ENCODE results near the gene TMEM106C. TPM values are rescaled to one million over a fixed set of nuclear protein-coding genes. Genes with fewer than 3 reads are reported as not detected.

TMEM106C gene
- total RNA-seq, 3 donors from 2014 or later (not counting 1 experiment from before 2014, with no cell fraction given): 19.1 to 26.2 (median 22.5) TPM

DNA sequence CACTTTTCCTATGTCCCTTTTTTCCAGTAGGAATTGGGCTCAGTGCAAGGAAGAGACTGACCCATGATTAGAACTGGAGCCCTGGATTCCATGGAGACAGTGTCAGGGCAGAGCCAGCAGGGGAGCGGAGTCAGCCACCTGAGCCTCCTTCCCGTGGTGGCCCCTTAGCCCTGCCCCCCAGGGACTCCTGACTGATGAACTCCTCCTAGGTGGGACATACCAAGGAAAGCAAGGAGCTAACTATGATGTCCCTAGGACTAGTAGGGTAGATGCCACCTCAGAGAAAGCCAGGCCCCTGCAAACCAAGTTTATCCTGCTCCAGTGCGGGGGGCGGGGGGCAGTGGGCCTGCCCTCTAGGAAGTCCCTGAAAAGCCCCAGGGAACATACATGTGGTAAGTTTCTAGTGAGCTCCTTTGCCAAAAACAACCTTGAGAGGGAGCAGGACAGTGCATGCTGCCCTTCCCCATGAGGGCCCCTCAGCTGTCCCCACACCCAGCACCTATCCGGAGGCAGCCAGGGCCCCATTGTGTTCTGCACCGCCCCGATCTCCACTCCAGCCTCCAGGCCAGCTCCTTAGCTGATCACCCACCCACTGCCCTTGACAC, 47.1 kb downstream of the TMEM106C start:
- intact Hi-C loops (cut with micrococcal nuclease): no loop called here
- Histone ChIP-seq H3K27me3 (ENCODE audit: control insufficient read depth, insufficient read depth, low read length) (peaks cover 10% of the 10 kb centered on the region), H3K9me3 (ENCODE audit: control insufficient read depth, insufficient read depth, low read length) (no peaks in the 10 kb centered on the region), H3K4me1 (ENCODE audit: control insufficient read depth, insufficient read depth, low read length) (no peaks in the 10 kb centered on the region), H3K36me3 (ENCODE audit: control insufficient read depth, insufficient read depth, low read length) (no peaks in the 10 kb centered on the region), H3K27ac (ENCODE audit: low read length) (no peak overlapping the region), H3K4me3 (ENCODE audit: low read length) (no peak overlapping the region)
- H3K4me3 Mint-ChIP-seq: no peak overlapping the region
- TF ChIP-seq, protein P1, sequence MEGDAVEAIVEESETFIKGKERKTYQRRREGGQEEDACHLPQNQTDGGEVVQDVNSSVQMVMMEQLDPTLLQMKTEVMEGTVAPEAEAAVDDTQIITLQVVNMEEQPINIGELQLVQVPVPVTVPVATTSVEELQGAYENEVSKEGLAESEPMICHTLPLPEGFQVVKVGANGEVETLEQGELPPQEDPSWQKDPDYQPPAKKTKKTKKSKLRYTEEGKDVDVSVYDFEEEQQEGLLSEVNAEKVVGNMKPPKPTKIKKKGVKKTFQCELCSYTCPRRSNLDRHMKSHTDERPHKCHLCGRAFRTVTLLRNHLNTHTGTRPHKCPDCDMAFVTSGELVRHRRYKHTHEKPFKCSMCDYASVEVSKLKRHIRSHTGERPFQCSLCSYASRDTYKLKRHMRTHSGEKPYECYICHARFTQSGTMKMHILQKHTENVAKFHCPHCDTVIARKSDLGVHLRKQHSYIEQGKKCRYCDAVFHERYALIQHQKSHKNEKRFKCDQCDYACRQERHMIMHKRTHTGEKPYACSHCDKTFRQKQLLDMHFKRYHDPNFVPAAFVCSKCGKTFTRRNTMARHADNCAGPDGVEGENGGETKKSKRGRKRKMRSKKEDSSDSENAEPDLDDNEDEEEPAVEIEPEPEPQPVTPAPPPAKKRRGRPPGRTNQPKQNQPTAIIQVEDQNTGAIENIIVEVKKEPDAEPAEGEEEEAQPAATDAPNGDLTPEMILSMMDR (IDR thresholded peaks at IDR 0.05): no peak
- DNase-seq (no peak), ATAC-seq (no peak)
- H3K36me3 Mint-ChIP-seq: no peaks in the 10 kb centered on the region
- H3K27me3 Mint-ChIP-seq (ENCODE audit: low read depth in 2 of 2): peaks cover 39 to 70% of the 10 kb centered on the region in 2 donors
- no peak overlapping the region for H3K27ac Mint-ChIP-seq
- H3K9me3 Mint-ChIP-seq: no peaks in the 10 kb centered on the region
- 83% methylated on average over 7 of the region's 7 CpGs for WGBS (ENCODE audit: insufficient coverage)
- no peaks in the 10 kb centered on the region for H3K4me1 Mint-ChIP-seq

DNA sequence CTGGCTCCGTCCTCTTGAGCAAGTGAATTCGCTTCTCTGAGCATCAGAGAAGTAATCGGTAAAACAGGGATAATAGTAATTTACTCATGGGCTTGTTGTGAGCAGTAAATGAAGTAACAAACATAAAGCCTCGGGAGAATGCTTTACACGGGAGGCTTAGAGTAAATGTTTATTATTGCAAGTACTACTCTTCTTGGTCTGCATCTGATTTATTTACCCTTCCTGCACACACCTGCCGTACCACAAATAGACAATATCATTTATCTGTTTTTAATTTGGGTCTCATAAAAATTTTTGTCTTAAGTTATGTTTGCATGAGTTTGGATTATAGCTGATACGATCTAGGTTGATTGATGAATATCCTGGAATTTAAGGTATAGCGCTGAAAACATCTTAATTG, 48.7 kb downstream of the TMEM106C start:
- no peaks in the 10 kb centered on the region for H3K36me3 Mint-ChIP-seq
- intact Hi-C loops (cut with micrococcal nuclease): no loop called here
- H3K4me1 Mint-ChIP-seq: no peaks in the 10 kb centered on the region
- no peak overlapping the region for H3K27ac ChIP-seq (ENCODE audit: low read length)
- WGBS (ENCODE audit: insufficient coverage): 88% methylated on average over 6 of the region's 8 CpGs
- no peaks in the 10 kb centered on the region for H3K36me3 ChIP-seq (ENCODE audit: control insufficient read depth, insufficient read depth, low read length)
- no peaks in the 10 kb centered on the region for H3K4me1 ChIP-seq (ENCODE audit: control insufficient read depth, insufficient read depth, low read length)
- DNase-seq: no peak
- no peak overlapping the region for H3K4me3 ChIP-seq (ENCODE audit: low read length)
- no peak overlapping the region for H3K27ac Mint-ChIP-seq
- peaks cover 28 to 56% of the 10 kb centered on the region in 2 donors for H3K27me3 Mint-ChIP-seq (ENCODE audit: low read depth in 2 of 2)
- TF ChIP-seq, protein P1 (IDR thresholded peaks at IDR 0.05): no peak
- H3K9me3 Mint-ChIP-seq: no peaks in the 10 kb centered on the region
- H3K9me3 ChIP-seq (ENCODE audit: control insufficient read depth, insufficient read depth, low read length): no peaks in the 10 kb centered on the region
- H3K4me3 Mint-ChIP-seq: no peak overlapping the region
- no peak for ATAC-seq
- peaks cover 3% of the 10 kb centered on the region for H3K27me3 ChIP-seq (ENCODE audit: control insufficient read depth, insufficient read depth, low read length)

DNA sequence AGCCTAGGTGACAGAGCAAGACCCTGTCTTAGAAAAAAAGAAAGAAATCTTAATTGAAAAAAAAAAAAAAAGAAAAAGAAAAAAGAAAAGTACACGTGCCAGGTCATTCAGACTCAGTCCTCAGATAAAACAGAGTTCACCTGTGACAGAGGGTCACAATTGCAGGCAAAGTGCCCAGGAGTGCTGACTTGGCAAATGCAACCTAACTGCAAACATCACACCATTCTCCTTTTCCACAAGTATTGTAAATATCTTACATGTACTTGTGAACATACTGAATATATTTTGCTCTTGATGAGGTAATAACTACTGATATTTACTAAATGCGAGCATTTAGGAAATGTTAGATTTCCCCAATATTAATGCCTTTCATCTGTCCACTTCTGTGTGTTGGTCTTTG, 49.9 kb downstream of the TMEM106C start:
- H3K9me3 Mint-ChIP-seq: no peaks in the 10 kb centered on the region
- H3K27ac Mint-ChIP-seq: no peak overlapping the region
- TF ChIP-seq, protein P1 (IDR thresholded peaks at IDR 0.05): no peak
- 59% methylated on average over 2 of the region's 2 CpGs for WGBS (ENCODE audit: insufficient coverage)
- Histone ChIP-seq H3K4me1 (ENCODE audit: control insufficient read depth, insufficient read depth, low read length) (no peaks in the 10 kb centered on the region), H3K9me3 (ENCODE audit: control insufficient read depth, insufficient read depth, low read length) (no peaks in the 10 kb centered on the region), H3K27me3 (ENCODE audit: control insufficient read depth, insufficient read depth, low read length) (peaks cover 3% of the 10 kb centered on the region), H3K36me3 (ENCODE audit: control insufficient read depth, insufficient read depth, low read length) (no peaks in the 10 kb centered on the region), H3K4me3 (ENCODE audit: low read length) (no peak overlapping the region), H3K27ac (ENCODE audit: low read length) (no peak overlapping the region)
- ATAC-seq: no peak
- DNase-seq: no peak
- intact Hi-C loops (cut with micrococcal nuclease): no loop called here
- no peaks in the 10 kb centered on the region for H3K4me1 Mint-ChIP-seq
- H3K4me3 Mint-ChIP-seq: no peak overlapping the region
- H3K36me3 Mint-ChIP-seq: no peaks in the 10 kb centered on the region
- H3K27me3 Mint-ChIP-seq (ENCODE audit: low read depth in 2 of 2): peaks cover 19 to 47% of the 10 kb centered on the region in 2 donors

DNA sequence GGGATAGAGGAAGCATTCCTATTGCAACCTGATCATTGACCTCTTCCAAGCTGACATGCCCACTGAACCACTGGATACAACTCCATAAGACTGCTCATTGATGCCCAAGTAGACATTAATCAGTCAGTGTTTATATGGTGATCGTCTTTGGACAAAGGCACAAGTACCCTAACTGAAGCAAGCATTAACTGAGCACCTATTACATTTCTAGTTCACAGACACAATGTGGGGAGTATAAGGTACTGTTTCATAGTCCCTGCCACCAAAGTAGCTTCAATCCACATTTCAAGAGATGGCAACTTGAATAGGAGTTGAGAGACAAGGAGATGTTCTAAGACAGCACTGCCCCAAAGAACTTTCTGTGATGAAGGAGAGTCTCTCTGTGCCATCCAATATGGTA, 51.7 kb downstream of the TMEM106C start:
- Histone ChIP-seq H3K27me3 (ENCODE audit: control insufficient read depth, insufficient read depth, low read length) (no peaks in the 10 kb centered on the region), H3K36me3 (ENCODE audit: control insufficient read depth, insufficient read depth, low read length) (no peaks in the 10 kb centered on the region), H3K4me1 (ENCODE audit: control insufficient read depth, insufficient read depth, low read length) (no peaks in the 10 kb centered on the region), H3K4me3 (ENCODE audit: low read length) (no peak overlapping the region), H3K9me3 (ENCODE audit: control insufficient read depth, insufficient read depth, low read length) (no peaks in the 10 kb centered on the region), H3K27ac (ENCODE audit: low read length) (no peak overlapping the region)
- TF ChIP-seq, protein P1 (IDR thresholded peaks at IDR 0.05): no peak
- H3K27me3 Mint-ChIP-seq (ENCODE audit: low read depth in 2 of 2): peaks cover 12 to 43% of the 10 kb centered on the region in 2 donors
- H3K27ac Mint-ChIP-seq: no peak overlapping the region
- H3K36me3 Mint-ChIP-seq: no peaks in the 10 kb centered on the region
- no peak overlapping the region for H3K4me3 Mint-ChIP-seq
- ATAC-seq (no peak), DNase-seq (no peak)
- intact Hi-C loops (cut with micrococcal nuclease): no loop called here
- no peaks in the 10 kb centered on the region for H3K4me1 Mint-ChIP-seq
- no peaks in the 10 kb centered on the region for H3K9me3 Mint-ChIP-seq
- no CpG with 5 or more reads among the region's 1 CpG for WGBS (ENCODE audit: insufficient coverage)
